IPS-15b (cell line): Measurements from ENCODE around the gene USH1G.
"Not testable (repeated sequence)": the region's sequence is repeated elsewhere in the genome, so short reads cannot be mapped to it uniquely, and the experiment has no call there.

Experiments used
- H3K27me3 ChIP-seq: one replicate; pipeline ENCODE4 v1.6.1; 2013; ENCODE audit warnings: low read length; ENCODE audit not compliant: control insufficient read depth, insufficient read depth
- H3K36me3 ChIP-seq: one replicate; pipeline ENCODE4 v1.6.1; 2013; ENCODE audit warnings: low read length; ENCODE audit not compliant: control insufficient read depth, insufficient read depth
- H3K4me1 ChIP-seq: one replicate; pipeline ENCODE4 v1.6.1; 2013; ENCODE audit warnings: mild to moderate bottlenecking, low read length; ENCODE audit not compliant: control insufficient read depth, insufficient read depth
- H3K4me3 ChIP-seq: one replicate; pipeline ENCODE4 v1.5.1; 2013; ENCODE audit warnings: low read depth, low read length
- H3K9ac ChIP-seq: one replicate; pipeline ENCODE4 v1.6.1; 2013; ENCODE audit warnings: low read depth, mild to moderate bottlenecking, low read length
- H3K9me3 ChIP-seq: one replicate; pipeline ENCODE4 v1.6.1; 2013; ENCODE audit warnings: mild to moderate bottlenecking, low read length; ENCODE audit not compliant: control insufficient read depth, insufficient read depth

The USH1G gene

GRCh38 chr17:74921769-74922168, 1.3 kb downstream of the USH1G start:
- H3K4me1 ChIP-seq, result peaks cover 3% of the 10 kb centered on the region
- H3K27me3 ChIP-seq, result peaks cover 48% of the 10 kb centered on the region
- no peaks in the 10 kb centered on the region for H3K9me3 ChIP-seq

GRCh38 chr17:74921026-74921681, 1.9 kb downstream of the USH1G start:
- Histone ChIP-seq H3K27me3 (peaks cover 42% of the 10 kb centered on the region), H3K9me3 (no peaks in the 10 kb centered on the region), H3K9ac (no peak overlapping the region), H3K4me3 (no peak overlapping the region), H3K4me1 (peaks cover 3% of the 10 kb centered on the region), H3K36me3 (peaks cover 3% of the 10 kb centered on the region)

More at GRCh38 chr17:74921769-74922168, 1.3 kb downstream of the USH1G start:
- no peak overlapping the region for H3K4me3 ChIP-seq
- no peak overlapping the region for H3K9ac ChIP-seq
- peaks cover 3% of the 10 kb centered on the region for H3K36me3 ChIP-seq

GRCh38 chr17:74920642-74921025, 2.4 kb downstream of the USH1G start:
- H3K27me3 ChIP-seq, result peaks cover 37% of the 10 kb centered on the region
- no peaks in the 10 kb centered on the region for H3K9me3 ChIP-seq
- peaks cover 3% of the 10 kb centered on the region for H3K4me1 ChIP-seq
- H3K9ac ChIP-seq, result no peak overlapping the region
- H3K4me3 ChIP-seq, result no peak overlapping the region
- H3K36me3 ChIP-seq, result peaks cover 3% of the 10 kb centered on the region

- Histone ChIP-seq H3K9ac (no peak overlapping the region), H3K4me1 (peaks cover 3% of the 10 kb centered on the region), H3K27me3 (peaks cover 33% of the 10 kb centered on the region), H3K9me3 (no peaks in the 10 kb centered on the region), H3K4me3 (no peak overlapping the region), H3K36me3 (peaks cover 3% of the 10 kb centered on the region)
These were observed 2.8 kb downstream of the USH1G start for GRCh38 chr17:74920306-74920620.

GRCh38 chr17:74919440-74920305, 3.4 kb downstream of the USH1G start:
- no peak overlapping the region for H3K9ac ChIP-seq
- peaks cover 27% of the 10 kb centered on the region for H3K27me3 ChIP-seq

GRCh38 chr17:74918906-74919305, 4.1 kb downstream of the USH1G start:
- Histone ChIP-seq H3K4me1 (peaks cover 3% of the 10 kb centered on the region), H3K9ac (no peak overlapping the region), H3K36me3 (peaks cover 3% of the 10 kb centered on the region), H3K27me3 (peaks cover 20% of the 10 kb centered on the region), H3K9me3 (no peaks in the 10 kb centered on the region), H3K4me3 (no peak overlapping the region)

More at GRCh38 chr17:74919440-74920305, 3.4 kb downstream of the USH1G start:
- Histone ChIP-seq H3K9me3 (no peaks in the 10 kb centered on the region), H3K4me1 (peaks cover 3% of the 10 kb centered on the region), H3K4me3 (no peak overlapping the region), H3K36me3 (peaks cover 3% of the 10 kb centered on the region)

GRCh38 chr17:74917430-74917829, 5.6 kb downstream of the USH1G start:
- no peaks in the 10 kb centered on the region for H3K9me3 ChIP-seq
- H3K27me3 ChIP-seq, result peaks cover 11% of the 10 kb centered on the region
- H3K9ac ChIP-seq, result no peak overlapping the region
- peaks cover 3% of the 10 kb centered on the region for H3K36me3 ChIP-seq
- H3K4me1 ChIP-seq, result peaks cover 1% of the 10 kb centered on the region
- no peak overlapping the region for H3K4me3 ChIP-seq

- H3K4me1 ChIP-seq, result no peaks in the 10 kb centered on the region
- peaks cover 6% of the 10 kb centered on the region for H3K27me3 ChIP-seq
- no peak overlapping the region for H3K9ac ChIP-seq
- no peaks in the 10 kb centered on the region for H3K9me3 ChIP-seq
- no peak overlapping the region for H3K4me3 ChIP-seq
- H3K36me3 ChIP-seq, result peaks cover 3% of the 10 kb centered on the region
These were observed 6.2 kb downstream of the USH1G start for GRCh38 chr17:74916851-74917199.

GRCh38 chr17:74916136-74916850, 6.8 kb downstream of the USH1G start:
- Histone ChIP-seq H3K4me1 (no peaks in the 10 kb centered on the region), H3K27me3 (peaks cover 3% of the 10 kb centered on the region)

GRCh38 chr17:74911423-74911822, 11.6 kb downstream of the USH1G start:
- H3K9ac ChIP-seq, H3K4me3 ChIP-seq, H3K4me1 ChIP-seq, H3K9me3 ChIP-seq, H3K36me3 ChIP-seq, H3K27me3 ChIP-seq: not testable (repeated sequence)

More at GRCh38 chr17:74916136-74916850, 6.8 kb downstream of the USH1G start:
- Histone ChIP-seq H3K9me3 (no peaks in the 10 kb centered on the region), H3K36me3 (peaks cover 3% of the 10 kb centered on the region), H3K9ac (no peak overlapping the region), H3K4me3 (no peak overlapping the region)

GRCh38 chr17:74909097-74909496, 14.0 kb downstream of the USH1G start:
- not testable (repeated sequence) for H3K4me3 ChIP-seq, H3K27me3 ChIP-seq, H3K9ac ChIP-seq, H3K36me3 ChIP-seq, H3K4me1 ChIP-seq, H3K9me3 ChIP-seq
